GM21717 (cell line): ENCODE results near the gene WDR11.

Source experiments
- ATAC-seq: cut with Tn5 transposase; IDR thresholded peaks from one replicate; pipeline ENCODE4 v1.9.1; 2021; ENCODE audit warnings: mild to moderate bottlenecking, moderate library complexity; ENCODE audit not compliant: unreplicated experiment

WDR11 gene

DNA sequence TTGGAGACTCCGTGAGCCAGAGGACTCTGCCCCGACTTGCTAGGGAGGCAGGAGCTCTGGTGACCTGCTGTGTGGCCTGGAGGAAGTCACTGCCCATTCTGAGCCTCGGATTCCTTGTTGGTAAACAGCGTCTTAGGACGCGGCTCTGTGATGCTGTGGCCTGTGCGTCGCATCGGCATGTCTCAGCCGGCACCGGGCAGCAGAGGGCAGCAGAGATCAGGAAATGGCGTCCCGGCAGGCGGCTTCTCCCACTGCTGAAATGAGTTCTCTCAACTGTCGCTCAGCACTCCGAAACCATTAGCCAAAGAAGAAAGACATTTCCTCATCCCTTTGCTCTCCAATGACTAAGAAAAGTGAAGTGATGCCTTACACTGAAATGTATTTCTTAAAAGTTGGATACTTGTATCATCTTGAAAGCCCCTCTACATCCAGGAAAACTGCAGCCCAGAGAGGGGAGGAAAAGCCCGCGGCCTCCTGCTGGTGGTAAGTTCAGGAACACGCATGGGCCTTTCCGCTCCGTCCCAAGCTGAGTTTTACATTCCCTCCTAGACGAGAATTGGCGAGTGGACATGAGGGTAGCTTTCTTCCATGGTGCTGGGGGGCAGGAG is 91.7 kb downstream of the WDR11 start:
- ATAC-seq, result peak; percentile 96

DNA sequence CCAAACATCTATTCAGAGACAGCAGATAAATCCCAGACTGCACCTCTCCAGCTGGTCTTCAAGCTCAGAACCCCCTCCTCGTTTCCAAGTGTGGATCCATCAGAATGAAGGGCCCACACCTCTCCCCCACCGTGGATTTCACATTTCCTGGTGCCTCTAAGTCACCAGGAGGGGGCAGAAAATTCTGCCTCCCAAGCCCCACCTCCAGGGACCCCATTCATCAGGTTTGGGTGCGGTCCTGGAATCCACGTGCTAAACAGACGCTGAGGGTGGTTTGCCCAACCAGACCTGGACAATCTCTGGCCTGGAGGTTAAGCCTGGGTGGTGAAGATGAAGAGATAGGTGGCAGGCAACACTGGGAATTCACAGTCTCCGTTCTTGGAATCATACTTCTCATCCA is 92.4 kb downstream of the WDR11 start:
- ATAC-seq, result no peak

GRCh38 chr10:120944586-120945125 is 93.5 kb downstream of the WDR11 start:
- ATAC-seq, result no peak

DNA sequence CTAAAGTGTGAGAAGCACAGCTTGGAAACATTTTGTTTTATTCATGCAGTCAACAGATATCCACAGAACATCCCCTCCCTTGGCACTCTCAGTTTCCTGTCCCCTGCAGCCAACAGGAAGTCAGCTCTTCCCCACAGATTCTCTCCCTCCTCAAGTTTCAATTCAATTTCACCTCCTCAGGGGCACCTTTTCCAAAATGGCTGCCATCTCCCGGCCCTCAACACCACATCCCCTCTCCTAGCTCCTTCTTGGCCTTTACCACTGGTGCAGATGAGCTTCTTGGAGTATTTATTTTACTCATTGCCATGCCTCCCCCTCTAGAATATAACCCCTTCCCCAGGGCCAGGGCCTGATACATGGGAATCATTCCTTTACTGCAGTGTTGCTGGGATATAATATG is 94.0 kb downstream of the WDR11 start:
- no peak for ATAC-seq

DNA sequence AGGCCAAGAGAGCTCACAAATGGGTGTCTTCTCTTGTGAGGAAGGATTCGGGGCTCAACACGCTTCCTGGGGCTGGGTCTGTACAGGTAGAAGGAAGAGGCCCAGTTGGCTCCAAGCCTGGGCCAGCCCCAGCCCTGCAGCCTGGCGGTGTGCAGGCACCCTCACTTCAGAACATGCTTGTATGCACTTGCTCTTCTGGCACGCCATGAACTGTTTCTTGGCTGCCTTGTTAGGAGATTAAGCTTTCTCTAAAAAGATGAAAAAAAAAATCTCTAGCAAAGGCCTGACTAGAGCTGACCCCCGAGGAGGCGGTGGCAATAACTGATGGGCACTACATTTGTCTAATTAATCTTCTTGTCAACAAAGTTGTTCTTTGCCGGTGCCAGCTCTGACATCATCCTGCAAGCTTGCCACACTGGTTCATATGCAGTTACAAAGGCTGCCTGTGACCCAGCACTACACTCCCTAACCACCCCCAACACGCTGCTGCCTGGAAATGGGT is 94.7 kb downstream of the WDR11 start:
- ATAC-seq, result no peak

- no peak for ATAC-seq
Measured at GRCh38 chr10:120946497-120946896, 95.3 kb downstream of the WDR11 start.

DNA sequence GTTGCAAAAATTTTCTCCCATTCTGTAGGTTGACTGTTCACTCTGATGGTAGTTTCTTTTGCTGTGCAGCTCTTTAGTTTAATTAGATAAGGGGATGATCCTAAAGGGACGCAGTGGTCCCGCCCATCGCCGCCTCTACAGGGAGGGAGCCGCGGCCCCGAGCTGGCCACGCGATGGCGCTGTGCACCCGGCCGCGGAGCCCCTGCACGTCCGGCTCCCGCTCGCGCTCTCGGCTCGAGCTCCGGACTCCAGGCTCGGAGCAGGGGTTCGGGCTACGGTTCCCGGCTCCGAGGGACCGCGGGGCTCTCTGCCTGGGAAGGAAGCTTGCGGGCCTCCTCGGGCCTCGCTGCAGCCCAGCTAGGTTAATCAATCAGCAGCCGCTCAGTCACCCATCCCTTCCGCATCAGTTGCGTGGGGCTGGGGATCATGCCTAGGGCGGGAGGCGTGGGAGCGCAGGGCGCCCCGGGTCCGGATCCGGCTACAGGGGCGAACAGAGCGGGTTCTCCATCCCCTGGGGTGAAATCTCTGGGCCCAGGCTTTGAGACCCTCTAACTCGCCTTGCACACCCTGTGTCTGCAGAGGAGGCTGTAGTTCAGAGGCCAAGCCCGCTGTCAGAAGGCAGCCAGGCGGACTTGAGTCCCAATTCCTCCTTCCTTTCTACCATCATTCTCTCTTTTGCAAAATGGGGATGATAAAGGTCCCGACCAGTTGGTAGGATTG is 97.9 kb downstream of the WDR11 start:
- peak; percentile 94 for ATAC-seq

- no peak for ATAC-seq
Measured at GRCh38 chr10:120949609-120950031, 98.5 kb downstream of the WDR11 start.

DNA sequence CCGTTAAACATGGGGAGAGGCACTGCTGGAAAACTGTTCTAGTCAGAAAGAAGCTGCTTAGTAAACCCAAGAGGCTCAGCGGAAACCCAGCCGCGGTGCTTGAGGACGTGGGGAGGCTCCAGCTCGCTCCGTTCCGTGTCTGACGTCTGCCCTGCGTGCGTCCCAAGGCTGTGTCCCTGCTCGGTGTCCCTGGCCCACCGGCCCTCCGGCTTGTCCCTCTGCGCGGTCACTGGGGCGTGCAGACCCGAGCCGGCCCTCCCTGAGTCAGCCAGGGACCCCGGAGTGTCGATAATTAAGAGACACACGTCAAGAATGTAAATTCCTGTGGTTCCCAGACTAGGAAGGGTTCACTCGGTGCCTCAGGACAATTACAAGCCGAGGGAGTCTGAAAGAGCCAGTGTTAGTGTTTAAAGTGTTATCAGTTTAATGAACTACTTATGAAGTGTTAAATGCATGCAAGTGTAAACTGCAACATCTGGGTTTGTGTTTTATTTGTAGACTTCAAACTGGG is 98.9 kb downstream of the WDR11 start:
- ATAC-seq, result no peak

DNA sequence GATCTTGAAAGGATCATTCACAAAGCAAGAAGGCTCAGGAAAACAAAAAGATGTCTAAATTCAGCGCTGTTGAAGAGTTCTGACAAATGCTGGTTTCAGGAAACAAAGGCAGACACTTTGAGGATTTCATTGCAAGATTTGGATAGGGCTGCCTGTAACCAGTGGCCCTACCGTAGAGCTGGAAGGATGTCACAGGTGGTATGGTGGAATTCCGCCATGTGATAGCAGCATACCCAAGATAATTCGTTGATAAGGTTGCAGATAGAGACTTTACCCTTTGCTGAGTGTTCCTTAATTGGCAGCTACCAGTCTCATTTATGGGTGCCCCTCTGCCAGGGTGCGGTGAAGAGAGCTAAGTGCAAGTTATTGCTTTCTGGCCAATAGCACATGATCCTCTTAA is 100.1 kb downstream of the WDR11 start:
- no peak for ATAC-seq

DNA sequence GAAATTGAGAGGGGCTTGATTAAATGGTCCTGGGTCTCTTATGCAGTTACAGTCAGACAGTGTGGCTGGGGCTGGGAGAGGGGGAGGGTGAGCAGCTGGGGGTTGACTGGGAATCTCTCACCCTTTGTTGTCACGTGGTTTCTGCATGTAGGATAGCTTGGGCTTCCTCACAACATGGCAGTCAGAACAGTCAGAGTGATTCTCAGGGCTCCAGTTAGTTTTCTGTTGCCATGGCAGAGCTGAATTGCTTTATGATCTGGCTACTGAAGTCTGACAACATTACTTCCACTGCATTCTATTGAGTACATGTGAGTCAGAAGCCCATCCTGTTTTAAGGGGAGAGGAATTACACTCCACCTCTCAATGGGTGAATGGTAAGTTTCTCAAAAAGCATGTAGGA is 102.7 kb downstream of the WDR11 start:
- no peak for ATAC-seq
